Cardiac muscle cell (in vitro differentiated cells and primary cell): ENCODE data around the gene GASK1A. TPM values are rescaled to one million over a fixed set of nuclear protein-coding genes. Genes with fewer than 3 reads are reported as not detected.

Experiments
- DNase-seq, 2 donors: peaks; one replicate each; pipeline versions ENCODE4 v3.0.0 to v3.0.0-alpha.2; 2010 to 2017; ENCODE audit warnings: low read depth in 1 of 2, low spot score in 1 of 2
- H3K27ac ChIP-seq: fragments of 200-600 bp; sonication (generic); 2 replicates; pipeline ENCODE4 v1.5.1; 2016
- H3K27me3 ChIP-seq: fragments of 200-600 bp; sonication (generic); 2 replicates; pipeline ENCODE4 v1.6.0; 2016; ENCODE audit warnings: control low read depth
- H3K36me3 ChIP-seq: fragments of 200-600 bp; sonication (generic); 2 replicates; pipeline ENCODE4 v1.5.1; 2016; ENCODE audit warnings: control low read depth
- H3K4me1 ChIP-seq: fragments of 200-600 bp; sonication (generic); 2 replicates; pipeline ENCODE4 v1.8.1; 2017; ENCODE audit warnings: low read depth, mild to moderate bottlenecking, mixed run types
- H3K4me3 ChIP-seq: fragments of 200-600 bp; sonication (generic); 2 replicates; pipeline ENCODE4 v1.5.1; 2016; ENCODE audit warnings: mild to moderate bottlenecking
- H3K9me3 ChIP-seq: fragments of 200-600 bp; sonication (generic); 2 replicates; pipeline ENCODE4 v1.5.1; 2017; ENCODE audit warnings: low read depth, mild to moderate bottlenecking, control low read depth
- CTCF ChIP-seq: IDR thresholded peaks from 2 replicates; pipeline ENCODE4 v1.5.1; 2012; ENCODE audit warnings: low read depth, mild to moderate bottlenecking, low read length
- polyA plus RNA-seq: library from polyadenylated mRNA; unstranded; fragments of >200 nt; fragmentation: Nextera tagmentation; extraction: Ambion mirVana; gene quantifications from 2 replicates; pipeline ENCODE4 v1.2.1, GENCODE V29; 2016
- total RNA-seq: library from RNA; depleted of rRNA; stranded (reverse); fragments of >200 nt; gene quantifications from 2 replicates; pipeline ENCODE4 v1.2.3, GENCODE V29; 2016

GASK1A gene
- total and polyA plus RNA-seq, 2 experiments from 2014 or later: 0.66 to 0.80 TPM

GRCh38 chr3:43091481-43091880 is 112.4 kb downstream of the GASK1A start:
- no peak overlapping the region for H3K4me3 ChIP-seq
- no peaks in the 10 kb centered on the region for H3K36me3 ChIP-seq
- no peak overlapping the region for H3K27ac ChIP-seq
- no peaks in the 10 kb centered on the region for H3K4me1 ChIP-seq
- DNase-seq: no peak
- no peak for TF ChIP-seq CTCF
- H3K27me3 ChIP-seq: no peaks in the 10 kb centered on the region
- H3K9me3 ChIP-seq: no peaks in the 10 kb centered on the region

- no peak overlapping the region for H3K4me3 ChIP-seq
- no peaks in the 10 kb centered on the region for H3K27me3 ChIP-seq
- H3K27ac ChIP-seq: no peak overlapping the region
- H3K9me3 ChIP-seq: no peaks in the 10 kb centered on the region
- H3K36me3 ChIP-seq: no peaks in the 10 kb centered on the region
- no peaks in the 10 kb centered on the region for H3K4me1 ChIP-seq
- DNase-seq: no peak
- no peak for TF ChIP-seq CTCF
These were observed 113.9 kb downstream of the GASK1A start for GRCh38 chr3:43093006-43093405.

GRCh38 chr3:43093974-43094373 is 114.9 kb downstream of the GASK1A start:
- H3K4me3 ChIP-seq: no peak overlapping the region
- TF ChIP-seq CTCF: no peak
- no peaks in the 10 kb centered on the region for H3K27me3 ChIP-seq
- no peaks in the 10 kb centered on the region for H3K9me3 ChIP-seq
- no peaks in the 10 kb centered on the region for H3K4me1 ChIP-seq
- no peaks in the 10 kb centered on the region for H3K36me3 ChIP-seq
- no peak overlapping the region for H3K27ac ChIP-seq
- no peak for DNase-seq

- Histone ChIP-seq H3K4me1 (no peaks in the 10 kb centered on the region), H3K4me3 (no peak overlapping the region), H3K36me3 (no peaks in the 10 kb centered on the region), H3K9me3 (no peaks in the 10 kb centered on the region), H3K27me3 (no peaks in the 10 kb centered on the region), H3K27ac (no peak overlapping the region)
- TF ChIP-seq CTCF: no peak
- no peak for DNase-seq
These were observed 115.3 kb downstream of the GASK1A start for GRCh38 chr3:43094381-43094780.

- no peaks in the 10 kb centered on the region for H3K27me3 ChIP-seq
- no peak for DNase-seq
- no peaks in the 10 kb centered on the region for H3K9me3 ChIP-seq
- H3K27ac ChIP-seq: no peak overlapping the region
- no peaks in the 10 kb centered on the region for H3K4me1 ChIP-seq
- H3K4me3 ChIP-seq: no peak overlapping the region
- H3K36me3 ChIP-seq: no peaks in the 10 kb centered on the region
- no peak for TF ChIP-seq CTCF
These were observed 115.7 kb downstream of the GASK1A start for GRCh38 chr3:43094851-43095250.

GRCh38 chr3:43095370-43095769 is 116.3 kb downstream of the GASK1A start:
- no peaks in the 10 kb centered on the region for H3K36me3 ChIP-seq
- no peak for DNase-seq
- H3K27ac ChIP-seq: no peak overlapping the region
- H3K9me3 ChIP-seq: no peaks in the 10 kb centered on the region
- H3K4me1 ChIP-seq: no peaks in the 10 kb centered on the region
- no peak for TF ChIP-seq CTCF
- H3K27me3 ChIP-seq: no peaks in the 10 kb centered on the region
- no peak overlapping the region for H3K4me3 ChIP-seq
